ENCODE results near the gene INPP5B. TPM values are rescaled to one million over a fixed set of nuclear protein-coding genes. Genes with fewer than 3 reads are reported as not detected.
A peak's percentile ranks its signal among the peaks of the same experiment; 100 is the strongest.

INPP5B gene
- total and polyA plus RNA-seq, 9 of the 15 experiments (the other 6 are each of a cell fraction or from before 2014, with no cell fraction given): 14.1 to 28.7 (median 20.9) TPM

DNA sequence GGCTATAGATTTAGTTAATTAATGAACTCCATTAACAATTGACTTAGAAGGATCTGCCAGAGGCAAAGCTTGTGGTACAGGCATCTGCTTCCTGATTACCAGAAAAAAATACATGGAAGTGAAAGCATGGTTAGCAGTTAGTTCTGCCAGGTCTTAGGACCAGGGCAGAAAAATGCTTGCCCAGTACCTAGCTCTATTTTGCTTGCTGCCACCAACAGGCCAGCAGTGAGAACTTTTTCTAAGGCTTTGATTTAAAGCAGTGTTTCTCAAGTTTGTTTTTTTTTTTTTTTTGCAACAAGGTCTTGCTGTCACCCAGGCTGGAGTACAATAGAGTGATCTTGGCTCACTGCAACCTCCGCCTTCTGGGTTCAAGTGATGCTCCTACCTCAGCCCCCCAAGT is 71.0 kb downstream of the INPP5B start (continued):
- TF ChIP-seq, protein P1, sequence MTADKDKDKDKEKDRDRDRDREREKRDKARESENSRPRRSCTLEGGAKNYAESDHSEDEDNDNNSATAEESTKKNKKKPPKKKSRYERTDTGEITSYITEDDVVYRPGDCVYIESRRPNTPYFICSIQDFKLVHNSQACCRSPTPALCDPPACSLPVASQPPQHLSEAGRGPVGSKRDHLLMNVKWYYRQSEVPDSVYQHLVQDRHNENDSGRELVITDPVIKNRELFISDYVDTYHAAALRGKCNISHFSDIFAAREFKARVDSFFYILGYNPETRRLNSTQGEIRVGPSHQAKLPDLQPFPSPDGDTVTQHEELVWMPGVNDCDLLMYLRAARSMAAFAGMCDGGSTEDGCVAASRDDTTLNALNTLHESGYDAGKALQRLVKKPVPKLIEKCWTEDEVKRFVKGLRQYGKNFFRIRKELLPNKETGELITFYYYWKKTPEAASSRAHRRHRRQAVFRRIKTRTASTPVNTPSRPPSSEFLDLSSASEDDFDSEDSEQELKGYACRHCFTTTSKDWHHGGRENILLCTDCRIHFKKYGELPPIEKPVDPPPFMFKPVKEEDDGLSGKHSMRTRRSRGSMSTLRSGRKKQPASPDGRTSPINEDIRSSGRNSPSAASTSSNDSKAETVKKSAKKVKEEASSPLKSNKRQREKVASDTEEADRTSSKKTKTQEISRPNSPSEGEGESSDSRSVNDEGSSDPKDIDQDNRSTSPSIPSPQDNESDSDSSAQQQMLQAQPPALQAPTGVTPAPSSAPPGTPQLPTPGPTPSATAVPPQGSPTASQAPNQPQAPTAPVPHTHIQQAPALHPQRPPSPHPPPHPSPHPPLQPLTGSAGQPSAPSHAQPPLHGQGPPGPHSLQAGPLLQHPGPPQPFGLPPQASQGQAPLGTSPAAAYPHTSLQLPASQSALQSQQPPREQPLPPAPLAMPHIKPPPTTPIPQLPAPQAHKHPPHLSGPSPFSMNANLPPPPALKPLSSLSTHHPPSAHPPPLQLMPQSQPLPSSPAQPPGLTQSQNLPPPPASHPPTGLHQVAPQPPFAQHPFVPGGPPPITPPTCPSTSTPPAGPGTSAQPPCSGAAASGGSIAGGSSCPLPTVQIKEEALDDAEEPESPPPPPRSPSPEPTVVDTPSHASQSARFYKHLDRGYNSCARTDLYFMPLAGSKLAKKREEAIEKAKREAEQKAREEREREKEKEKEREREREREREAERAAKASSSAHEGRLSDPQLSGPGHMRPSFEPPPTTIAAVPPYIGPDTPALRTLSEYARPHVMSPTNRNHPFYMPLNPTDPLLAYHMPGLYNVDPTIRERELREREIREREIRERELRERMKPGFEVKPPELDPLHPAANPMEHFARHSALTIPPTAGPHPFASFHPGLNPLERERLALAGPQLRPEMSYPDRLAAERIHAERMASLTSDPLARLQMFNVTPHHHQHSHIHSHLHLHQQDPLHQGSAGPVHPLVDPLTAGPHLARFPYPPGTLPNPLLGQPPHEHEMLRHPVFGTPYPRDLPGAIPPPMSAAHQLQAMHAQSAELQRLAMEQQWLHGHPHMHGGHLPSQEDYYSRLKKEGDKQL (CRISPR knock-in tag; IDR thresholded peaks at IDR 0.05; ENCODE audit: borderline replicate concordance): no peak
- TF ChIP-seq, protein P2, sequence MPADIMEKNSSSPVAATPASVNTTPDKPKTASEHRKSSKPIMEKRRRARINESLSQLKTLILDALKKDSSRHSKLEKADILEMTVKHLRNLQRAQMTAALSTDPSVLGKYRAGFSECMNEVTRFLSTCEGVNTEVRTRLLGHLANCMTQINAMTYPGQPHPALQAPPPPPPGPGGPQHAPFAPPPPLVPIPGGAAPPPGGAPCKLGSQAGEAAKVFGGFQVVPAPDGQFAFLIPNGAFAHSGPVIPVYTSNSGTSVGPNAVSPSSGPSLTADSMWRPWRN (IDR thresholded peaks at IDR 0.05; ENCODE audit: low read depth): no peak
- TF ChIP-seq NCOR1 (IDR thresholded peaks at IDR 0.05) (no peak), ZNF384 (IDR thresholded peaks at IDR 0.05; ENCODE audit: low read depth, low read length) (peak; percentile 34; the same call in 1 of the 2 replicates), ZNF3 (CRISPR knock-in tag; IDR thresholded peaks at IDR 0.05) (no peak), TRIM24 (IDR thresholded peaks at IDR 0.05) (no peak)
- TF ChIP-seq, protein P3, sequence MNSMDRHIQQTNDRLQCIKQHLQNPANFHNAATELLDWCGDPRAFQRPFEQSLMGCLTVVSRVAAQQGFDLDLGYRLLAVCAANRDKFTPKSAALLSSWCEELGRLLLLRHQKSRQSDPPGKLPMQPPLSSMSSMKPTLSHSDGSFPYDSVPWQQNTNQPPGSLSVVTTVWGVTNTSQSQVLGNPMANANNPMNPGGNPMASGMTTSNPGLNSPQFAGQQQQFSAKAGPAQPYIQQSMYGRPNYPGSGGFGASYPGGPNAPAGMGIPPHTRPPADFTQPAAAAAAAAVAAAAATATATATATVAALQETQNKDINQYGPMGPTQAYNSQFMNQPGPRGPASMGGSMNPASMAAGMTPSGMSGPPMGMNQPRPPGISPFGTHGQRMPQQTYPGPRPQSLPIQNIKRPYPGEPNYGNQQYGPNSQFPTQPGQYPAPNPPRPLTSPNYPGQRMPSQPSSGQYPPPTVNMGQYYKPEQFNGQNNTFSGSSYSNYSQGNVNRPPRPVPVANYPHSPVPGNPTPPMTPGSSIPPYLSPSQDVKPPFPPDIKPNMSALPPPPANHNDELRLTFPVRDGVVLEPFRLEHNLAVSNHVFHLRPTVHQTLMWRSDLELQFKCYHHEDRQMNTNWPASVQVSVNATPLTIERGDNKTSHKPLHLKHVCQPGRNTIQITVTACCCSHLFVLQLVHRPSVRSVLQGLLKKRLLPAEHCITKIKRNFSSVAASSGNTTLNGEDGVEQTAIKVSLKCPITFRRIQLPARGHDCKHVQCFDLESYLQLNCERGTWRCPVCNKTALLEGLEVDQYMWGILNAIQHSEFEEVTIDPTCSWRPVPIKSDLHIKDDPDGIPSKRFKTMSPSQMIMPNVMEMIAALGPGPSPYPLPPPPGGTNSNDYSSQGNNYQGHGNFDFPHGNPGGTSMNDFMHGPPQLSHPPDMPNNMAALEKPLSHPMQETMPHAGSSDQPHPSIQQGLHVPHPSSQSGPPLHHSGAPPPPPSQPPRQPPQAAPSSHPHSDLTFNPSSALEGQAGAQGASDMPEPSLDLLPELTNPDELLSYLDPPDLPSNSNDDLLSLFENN (IDR thresholded peaks at IDR 0.05; ENCODE audit: low read depth in 2 of 2, low read length in 2 of 2): no peak
- TF ChIP-seq, protein P4, sequence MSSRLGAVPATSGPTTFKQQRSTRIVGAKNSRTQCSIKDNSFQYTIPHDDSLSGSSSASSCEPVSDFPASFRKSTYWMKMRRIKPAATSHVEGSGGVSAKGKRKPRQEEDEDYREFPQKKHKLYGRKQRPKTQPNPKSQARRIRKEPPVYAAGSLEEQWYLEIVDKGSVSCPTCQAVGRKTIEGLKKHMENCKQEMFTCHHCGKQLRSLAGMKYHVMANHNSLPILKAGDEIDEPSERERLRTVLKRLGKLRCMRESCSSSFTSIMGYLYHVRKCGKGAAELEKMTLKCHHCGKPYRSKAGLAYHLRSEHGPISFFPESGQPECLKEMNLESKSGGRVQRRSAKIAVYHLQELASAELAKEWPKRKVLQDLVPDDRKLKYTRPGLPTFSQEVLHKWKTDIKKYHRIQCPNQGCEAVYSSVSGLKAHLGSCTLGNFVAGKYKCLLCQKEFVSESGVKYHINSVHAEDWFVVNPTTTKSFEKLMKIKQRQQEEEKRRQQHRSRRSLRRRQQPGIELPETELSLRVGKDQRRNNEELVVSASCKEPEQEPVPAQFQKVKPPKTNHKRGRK (tag; IDR thresholded peaks at IDR 0.05): no peak

Data from K562 (cell line).